ENCODE data around the gene HPS1.

- TF ChIP-seq CTCF (IDR thresholded peaks at IDR 0.05) = no peak
- TF ChIP-seq POLR2A (IDR thresholded peaks at IDR 0.05) = no peak
These were observed 14.4 kb downstream of the HPS1 start for GRCh38 chr10:98432330-98432729.

Measured in esophagus squamous epithelium (tissue), 4 donors.